ENCODE results near the gene ACCSL.

DNA sequence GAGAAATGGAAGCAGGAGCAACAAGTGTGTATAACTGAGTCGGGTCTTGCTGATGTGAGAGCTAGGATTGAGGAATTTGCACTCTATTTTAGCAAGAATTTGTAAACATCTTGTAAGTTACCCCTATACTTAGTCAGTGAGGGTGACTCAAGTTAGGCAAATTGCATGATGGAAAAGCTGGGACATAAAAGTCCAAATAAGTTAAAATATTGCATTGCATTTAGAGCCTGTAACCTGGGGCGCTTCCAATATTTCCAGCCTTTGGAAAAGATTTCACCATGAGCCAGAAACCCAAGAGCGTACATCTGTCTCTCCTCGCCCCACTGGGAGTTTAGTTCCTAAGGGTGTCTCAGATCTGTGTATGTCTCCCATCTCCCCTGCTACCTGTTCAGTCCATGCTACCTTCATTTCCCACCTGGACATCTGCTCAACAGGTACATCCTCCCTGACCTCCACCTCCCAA is 37.0 kb upstream of the ACCSL start:
- no peak for TF ChIP-seq GATA2 (IDR thresholded peaks at IDR 0.05; ENCODE audit: low read depth, low read length)
- no peak for TF ChIP-seq GATA3 (IDR thresholded peaks at IDR 0.05; ENCODE audit: low read depth, low read length)
